ENCODE results near the gene MYH6.
"Not testable (repeated sequence)": the region's sequence is repeated elsewhere in the genome, so short reads cannot be mapped to it uniquely, and the experiment has no call there.

The MYH6 gene

DNA sequence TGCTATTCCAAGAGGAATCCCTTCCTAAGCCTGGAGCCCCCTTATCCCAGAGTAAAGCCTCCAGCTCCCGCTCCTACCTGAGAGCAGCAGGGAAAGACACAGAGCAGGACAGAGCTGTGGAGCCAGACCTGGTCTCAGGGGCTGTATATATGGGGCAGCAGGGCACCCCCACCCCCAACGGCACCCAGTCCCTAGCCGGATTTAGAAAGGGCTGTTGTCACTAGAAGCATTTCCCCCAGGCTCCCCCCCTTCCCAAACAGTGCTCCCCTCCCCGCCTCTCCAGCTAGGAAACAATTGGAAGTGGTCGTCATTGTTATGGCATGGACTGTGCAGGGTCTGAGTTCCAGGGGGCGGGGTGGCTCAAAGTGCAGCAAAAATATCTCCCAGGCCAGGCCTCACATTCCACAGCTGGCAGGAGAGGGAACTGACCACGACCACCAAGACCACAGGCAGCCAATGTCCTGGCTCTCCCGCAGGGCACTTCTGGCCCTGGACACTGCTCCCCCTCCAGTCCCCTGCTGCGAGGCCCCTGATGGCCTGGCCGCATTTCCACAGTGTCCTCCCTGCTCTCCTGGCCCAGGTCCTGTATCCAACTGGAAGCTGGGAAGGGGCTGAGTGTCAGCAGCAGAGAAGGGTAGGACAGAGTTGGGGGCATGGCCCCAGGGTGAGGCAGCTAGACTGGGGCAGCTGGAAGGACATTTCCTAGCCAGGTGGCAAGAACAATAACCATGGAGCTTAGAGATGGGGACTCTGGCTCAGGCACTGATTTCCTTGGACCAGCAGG, 27.7 kb upstream of the MYH6 start, which contains the start of gene MYH7:
TSS of gene MYH7 (minus strand) at position 118 of the 784 bp plus-strand sequence. CDS start 1,928 bp downstream, outside the sequence.
- DNase-seq = no peak

DNA sequence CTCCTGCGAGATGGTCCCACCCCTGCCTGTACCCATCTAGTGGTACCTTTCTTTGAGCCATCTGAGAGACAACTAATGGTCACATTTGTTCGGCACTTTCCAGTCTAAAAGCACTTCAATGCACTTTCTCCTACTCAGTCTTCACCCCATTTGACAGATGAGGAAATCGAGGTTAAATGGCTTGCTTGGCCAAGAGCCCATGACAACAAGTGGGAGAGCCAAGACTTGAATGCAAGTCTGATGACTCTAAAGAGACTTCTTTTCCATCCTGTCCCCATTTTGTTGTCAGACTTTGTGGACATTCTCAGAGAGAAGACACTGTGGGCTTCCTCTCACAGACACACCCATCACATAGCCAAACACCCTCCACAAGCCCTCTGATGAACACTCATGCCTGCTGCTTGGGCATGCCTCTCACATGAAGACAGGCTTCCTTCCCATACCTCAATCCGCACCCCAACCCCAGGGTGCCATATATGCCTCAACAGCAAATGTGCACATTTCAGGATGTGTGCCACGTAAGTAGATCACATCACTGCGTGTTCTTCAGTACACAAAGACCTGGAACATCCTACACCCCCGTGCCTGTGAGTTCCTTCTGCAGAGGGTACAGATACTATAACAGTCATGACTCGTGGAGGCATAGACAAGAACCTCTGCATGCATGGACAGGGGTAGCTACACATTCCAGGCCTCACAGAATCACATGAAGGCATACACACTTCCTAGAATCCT, 26.6 kb upstream of the MYH6 start:
- no peak for DNase-seq

DNA sequence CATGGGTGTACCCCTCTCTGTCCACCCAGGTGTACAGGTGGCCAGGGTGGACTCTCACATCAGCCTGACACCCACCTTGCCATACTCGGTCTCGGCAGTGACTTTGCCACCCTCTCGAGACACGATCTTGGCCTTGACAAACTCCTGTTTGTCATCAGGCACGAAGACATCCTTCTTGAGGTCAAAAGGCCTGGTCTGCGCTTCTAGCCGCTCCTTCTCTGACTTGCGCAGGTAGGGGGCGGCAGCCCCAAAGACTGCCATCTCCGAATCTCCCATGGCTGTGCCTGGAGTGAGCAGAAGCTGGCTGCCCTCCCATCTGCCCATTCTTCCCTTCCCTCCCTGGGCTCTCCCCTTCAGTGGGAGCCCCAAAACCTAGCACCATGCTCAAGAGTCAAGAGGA, 25.4 kb upstream of the MYH6 start:
- no peak for DNase-seq

DNA sequence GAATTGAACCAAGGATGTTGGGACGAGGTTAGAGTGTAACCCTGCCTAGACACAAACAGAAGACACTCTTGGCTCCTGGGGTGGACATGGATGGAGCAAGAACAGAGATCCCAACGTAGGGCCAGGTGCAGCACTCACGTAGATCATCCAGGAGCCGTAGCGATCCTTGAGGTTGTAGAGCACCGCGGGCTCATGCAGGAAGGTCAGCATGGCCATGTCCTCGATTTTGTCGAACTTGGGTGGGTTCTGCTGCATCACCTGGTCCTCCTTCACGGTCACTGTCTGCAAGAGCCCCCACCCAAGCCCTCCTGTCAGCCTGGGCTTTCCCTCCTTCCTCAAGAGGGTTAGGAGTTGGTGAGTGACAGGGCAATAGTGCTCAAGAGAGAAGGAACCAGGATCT, 24.9 kb upstream of the MYH6 start:
- DNase-seq = no peak

DNA sequence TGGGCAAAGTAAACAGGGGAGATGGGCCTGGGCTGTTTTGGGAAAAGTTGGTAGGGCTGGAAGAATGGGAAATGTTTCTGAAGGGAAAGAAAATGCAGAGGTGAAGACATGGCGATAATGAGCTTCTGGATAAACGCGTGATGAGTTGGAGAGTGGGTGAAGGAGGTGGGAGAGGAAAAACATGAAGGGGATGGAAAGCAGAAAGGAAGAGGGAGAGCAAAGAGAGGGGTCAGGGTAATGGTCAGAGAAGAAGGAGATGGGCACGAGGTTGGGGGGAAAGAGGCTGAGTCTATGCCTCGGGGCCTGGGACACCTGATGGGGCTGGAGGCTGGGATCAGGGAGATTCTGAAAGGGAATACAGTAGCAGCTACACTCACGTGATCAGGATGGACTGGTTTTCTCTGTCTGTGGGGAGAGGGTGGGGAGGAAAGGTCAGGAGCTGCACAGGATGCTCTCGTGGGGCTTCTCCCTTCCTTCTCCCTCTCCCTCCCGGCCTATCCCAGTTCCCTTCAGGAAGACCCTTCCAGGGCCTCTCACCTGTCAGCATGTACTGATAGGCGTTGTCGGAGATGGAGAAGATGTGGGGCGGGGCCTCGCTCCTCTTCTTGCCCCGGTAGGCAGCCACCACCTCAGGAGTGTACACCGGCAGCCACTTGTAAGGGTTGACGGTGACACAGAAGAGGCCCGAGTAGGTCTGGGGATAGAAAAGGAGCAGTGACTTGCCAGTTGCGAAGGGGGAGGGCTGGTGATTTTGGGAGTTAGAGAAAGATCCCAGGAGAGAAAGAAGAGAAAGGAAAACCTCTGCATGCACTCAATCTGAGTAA, 24.2 kb upstream of the MYH6 start:
- DNase-seq = no peak

DNA sequence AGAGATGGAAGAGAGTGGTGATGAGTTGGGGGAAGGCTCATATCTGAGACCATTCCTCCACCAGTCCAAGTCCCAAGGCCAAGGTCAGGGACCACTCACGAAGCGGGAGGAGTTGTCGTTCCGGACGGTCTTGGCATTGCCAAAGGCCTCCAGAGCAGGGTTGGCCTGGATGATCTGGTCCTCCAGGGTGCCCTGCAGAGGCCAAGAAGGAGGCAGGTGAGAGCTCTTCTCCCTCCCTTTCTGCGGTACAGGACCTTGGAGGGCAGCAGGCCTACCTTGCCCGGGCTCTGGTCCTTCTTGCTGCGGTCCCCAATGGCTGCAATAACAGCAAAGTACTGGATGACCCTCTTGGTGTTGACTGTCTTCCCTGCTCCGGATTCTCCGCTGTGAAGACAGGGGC, 23.4 kb upstream of the MYH6 start:
- no peak for DNase-seq

DNA sequence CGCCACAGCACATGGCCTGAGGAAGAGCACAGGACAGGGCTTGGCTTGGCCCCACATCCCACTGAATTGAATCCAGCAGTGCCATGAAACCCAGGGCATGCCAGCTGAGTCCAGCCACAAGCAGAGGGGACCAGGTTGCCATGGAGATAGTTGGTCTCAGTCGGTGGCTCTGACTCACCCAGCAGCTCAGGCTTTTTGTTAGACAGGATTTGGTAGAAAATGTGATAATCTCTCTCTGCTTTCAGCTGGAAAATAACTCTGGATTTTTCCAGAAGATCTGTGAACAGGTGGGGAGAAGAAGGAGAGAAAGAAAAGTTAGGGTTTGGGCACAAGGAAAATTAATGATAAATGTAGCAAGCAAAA, 22.6 kb upstream of the MYH6 start:
- DNase-seq = no peak

DNA sequence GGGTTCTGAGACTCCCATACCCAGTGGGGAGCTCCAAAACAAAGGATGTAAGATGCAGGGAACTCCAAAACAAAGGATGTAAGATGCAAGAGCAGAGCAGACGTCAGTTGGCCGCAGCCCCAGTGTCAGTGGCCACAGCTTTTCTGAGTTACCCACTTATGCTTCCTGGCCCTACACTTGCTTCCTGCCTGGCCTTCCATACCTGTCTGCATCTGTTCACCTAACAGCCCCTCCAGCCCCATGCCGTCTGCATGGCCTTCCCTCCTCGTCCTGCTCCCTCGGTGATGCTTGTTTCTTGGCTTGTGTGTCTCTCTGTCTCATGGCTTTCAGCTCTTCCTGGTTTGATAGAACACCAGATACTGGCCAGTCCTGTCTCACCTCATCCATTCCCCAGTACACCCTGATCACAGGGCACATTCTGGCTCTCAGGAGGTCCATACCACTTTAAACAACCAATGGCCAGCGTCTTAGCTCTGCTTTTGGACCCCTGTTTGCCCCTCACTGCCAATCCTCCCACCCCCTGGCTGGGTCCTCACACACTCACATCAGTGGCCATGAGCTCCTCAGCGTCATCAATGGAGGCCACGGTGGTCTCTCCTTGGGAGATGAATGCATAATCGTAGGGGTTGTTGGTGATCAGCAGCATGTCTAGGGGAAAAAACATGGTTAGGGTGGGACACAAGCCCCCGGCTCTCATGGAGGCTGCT, 22.1 kb upstream of the MYH6 start:
- no peak for DNase-seq

DNA sequence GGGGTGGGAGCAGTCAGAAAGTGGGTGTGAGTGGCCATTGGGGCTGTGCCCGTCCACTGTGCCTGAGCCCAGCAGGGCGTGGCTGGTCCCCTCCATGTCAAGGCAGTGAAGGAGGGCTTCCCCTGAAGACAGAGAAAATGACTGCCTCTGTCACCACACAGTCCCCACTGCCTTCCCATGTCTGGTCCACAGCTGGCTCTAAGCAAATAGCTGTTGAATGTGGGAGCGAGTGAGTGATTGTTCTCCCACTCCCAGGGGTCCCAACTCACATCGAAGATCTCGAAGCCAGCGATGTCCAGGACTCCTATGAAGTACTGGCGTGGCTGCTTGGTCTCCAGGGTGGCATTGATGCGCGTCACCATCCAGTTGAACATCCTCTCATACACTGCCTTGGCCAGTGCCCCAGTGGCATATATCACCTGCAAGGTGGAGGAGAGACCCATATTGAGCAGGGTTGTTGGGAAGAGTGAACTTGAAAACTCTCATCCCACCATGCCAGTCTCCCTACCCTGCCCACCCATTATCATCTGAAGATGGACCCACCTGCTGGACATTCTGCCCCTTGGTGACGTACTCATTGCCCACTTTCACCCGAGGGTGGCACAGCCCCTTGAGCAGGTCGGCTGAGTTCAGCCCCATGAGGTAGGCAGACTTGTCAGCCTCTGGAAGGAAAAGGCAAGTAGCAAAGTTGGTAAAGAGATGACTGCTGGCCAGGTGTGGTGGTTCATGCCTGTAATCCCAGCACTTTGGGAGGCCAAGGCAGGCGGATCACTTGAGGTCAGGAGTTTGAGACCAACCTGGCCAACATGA, 20.8 kb upstream of the MYH6 start:
- no peak for DNase-seq

DNA sequence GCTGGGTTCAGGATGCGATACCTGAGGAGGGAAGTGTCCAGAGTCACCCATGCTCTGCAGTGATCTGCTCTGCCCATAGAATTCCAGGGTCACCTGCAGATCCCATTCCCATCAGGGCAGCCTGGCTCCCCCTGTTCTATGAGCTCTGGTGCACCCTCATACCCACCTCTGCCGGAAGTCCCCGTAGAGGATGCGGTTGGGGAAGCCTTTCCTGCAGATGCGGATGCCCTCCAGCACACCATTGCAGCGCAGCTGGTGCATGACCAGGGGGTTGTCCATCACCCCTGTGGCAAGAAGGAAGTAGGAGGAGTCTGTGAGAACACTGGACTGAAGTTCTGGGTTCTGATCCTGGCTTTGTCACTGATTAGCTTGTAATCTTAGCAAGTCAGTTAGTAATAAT, 17.7 kb upstream of the MYH6 start:
- DNase-seq = not testable (repeated sequence)

DNA sequence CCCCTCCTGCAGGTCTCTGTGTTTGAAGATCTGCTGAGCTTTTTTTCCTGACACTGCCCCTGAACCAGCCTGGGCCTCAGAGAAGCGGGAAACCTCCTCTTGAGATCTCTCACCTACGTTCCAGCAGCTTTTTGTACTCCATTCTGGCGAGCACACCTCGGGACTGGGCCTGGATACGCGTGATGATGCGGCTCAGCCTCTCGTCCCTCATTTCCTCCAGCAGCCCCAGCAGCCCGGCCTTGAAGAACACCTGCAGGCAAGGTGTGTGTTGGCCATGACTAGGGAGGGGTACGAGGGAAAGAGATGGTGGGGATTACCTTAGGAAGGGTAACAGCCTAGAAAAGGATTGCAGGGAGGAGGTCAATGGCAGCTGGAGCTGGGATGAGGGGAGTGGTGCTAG, 17.1 kb upstream of the MYH6 start:
- no peak for DNase-seq

DNA sequence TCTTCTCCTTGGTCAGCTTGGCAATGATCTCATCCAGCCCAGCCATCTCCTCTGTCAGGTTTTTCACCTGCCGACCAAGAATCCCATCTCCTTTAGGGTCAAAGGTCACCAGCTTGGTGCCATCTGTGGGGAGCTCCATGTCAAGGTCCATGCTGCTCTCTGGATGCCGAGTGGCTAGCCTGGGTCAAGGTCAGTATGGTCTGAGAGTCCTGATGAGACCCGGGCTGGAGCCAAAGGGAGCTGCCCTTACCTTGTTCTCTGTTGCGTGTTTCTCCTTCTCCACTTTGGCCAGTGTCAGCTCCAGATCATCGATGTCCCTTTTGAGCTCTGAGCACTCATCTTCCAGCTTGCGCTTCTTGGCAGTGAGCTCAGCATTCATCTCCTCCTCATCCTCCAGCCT, 15.6 kb upstream of the MYH6 start:
- no peak for DNase-seq

DNA sequence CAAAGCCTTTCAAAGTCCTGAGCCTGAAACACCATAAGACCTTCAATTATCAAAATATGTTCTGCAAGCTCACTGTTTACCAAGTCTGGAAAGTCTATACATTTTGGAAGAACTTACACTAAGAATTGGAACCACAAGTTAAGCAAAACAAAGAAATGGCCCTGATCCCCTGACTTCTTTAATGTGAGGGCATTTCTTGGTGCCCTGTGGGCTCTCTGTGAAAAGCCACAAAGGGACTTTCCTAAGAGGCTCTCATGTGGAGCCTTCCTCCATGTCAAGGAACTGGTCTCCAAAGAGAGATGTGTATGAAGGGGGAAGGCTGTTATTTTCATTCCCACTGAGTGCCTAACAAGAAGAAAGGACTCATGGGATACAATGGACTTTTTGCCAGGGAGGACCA, 13.5 kb upstream of the MYH6 start:
- DNase-seq = no peak

DNA sequence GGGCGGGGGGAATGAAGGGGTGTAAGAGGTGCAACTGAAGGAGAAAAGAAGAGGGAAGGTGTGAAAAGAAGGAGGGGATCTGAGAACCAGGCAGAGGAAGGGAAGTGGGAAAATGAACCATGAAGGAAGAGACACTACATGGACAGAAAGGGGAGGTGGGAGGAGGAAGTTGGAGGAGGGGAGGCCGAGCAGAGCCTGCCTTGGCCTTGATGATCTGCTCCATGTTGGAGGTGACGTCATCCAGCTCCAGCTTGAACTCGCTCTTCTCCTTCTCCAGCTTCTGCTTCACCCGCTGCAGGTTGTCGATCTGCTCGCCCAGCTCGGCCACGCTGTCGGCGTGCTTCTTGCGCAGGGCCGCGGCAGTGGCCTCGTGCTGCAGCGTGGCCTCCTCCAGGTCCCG, 11.6 kb upstream of the MYH6 start:
- not testable (repeated sequence) for DNase-seq

DNA sequence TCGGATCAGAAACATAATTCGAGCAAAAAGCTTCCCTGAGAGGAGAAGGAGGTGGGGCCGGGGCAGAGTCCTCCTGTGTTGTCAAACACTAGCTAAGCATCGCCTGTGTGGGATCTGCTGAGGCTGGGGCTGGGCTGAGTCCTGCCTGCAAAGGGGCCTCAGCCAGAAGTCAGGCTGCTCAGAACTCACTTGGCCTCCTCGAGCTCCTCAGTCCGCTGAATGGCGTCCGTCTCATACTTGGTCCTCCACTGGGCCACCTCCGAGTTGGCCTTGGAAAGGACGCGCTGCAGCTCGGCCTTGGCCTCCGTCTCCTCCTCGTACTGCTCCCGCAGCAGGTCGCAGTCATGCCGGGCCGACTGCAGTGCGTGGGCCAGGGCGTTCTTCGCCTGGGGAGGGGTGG, 9.9 kb upstream of the MYH6 start:
- DNase-seq = no peak

DNA sequence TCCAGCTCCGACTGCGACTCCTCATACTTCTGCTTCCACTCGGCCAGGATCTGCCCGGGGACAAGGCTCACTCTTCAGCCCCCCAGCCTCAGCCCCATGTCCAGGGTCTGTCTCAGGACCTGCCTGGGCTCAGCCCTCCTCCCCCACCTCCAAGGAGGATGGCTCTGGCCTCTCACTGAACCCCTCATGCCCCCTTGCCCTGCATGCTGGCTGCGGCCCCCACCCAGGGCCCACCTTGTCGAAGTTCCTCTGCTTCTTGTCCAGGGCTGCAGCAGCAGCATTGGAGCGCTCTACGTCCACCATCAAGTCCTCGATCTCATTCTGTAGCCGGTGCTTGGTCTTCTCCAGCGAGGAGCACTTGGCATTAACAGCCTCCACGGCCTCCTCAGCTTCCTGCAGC, 9.2 kb upstream of the MYH6 start:
- DNase-seq = not testable (repeated sequence)

DNA sequence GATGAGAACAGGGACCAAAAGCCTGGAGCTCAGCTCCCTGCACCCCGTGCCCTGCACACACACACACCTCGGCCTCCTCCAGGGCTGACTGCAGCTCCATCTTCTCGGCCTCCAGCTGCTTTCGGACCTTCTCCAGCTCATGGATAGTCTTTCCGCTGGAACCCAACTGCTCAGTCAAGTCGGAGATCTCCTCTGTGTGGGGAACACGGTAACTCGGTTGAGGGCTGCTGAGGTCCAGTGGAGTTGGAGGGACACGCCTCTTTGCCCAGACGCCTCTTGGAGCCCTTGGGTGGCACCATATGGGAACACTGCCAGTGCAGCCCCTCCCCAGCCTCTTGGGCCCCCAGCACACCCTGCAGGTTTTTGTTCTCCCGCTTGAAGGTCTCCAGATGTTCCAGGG, 8.7 kb upstream of the MYH6 start:
- no peak for DNase-seq

DNA sequence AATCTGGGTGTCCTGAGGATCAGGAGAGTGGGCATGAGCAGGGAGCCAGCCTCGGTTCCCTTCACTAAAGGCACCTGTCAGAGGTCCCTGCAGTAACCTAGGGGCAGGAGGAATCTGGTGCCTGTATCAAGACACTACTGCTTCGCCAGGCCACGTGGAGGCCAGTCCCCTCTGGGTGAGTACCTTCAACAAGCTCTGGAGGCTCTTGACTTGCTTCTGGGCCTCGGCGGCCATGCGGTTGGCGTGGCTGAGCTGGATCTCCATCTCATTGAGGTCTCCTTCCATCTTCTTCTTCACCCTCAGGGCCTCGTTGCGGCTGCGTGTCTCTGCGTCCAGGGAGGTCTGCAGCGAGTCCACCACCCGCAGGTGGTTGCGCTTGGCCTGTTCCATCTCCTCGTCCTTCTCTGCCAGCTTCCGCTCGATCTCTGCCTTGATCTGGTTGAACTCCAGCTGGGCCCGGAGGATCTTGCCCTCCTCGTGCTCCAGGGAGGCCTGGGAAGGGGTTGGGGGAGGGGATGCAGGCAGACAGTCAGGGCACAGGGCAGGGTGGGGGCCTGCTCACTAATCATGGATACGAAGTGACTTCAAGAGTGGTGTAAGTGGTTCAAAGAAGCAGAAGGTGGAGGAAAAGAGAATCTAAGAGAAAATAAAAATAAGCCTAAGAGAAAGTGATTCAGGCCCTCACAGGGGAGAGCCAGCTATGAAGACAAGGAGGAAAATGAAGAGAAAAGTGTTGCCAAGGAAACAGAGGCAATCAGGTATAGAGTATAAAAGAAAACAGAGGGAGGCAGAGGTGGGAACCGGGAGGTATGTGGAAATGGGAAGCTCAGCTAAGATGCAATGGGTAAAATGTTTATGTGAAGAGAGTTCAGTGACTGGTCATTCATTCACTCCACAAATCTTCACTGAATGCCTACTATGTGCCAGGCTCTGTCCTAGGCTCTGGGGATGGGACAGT, 8.0 kb upstream of the MYH6 start:
- no peak for DNase-seq

DNA sequence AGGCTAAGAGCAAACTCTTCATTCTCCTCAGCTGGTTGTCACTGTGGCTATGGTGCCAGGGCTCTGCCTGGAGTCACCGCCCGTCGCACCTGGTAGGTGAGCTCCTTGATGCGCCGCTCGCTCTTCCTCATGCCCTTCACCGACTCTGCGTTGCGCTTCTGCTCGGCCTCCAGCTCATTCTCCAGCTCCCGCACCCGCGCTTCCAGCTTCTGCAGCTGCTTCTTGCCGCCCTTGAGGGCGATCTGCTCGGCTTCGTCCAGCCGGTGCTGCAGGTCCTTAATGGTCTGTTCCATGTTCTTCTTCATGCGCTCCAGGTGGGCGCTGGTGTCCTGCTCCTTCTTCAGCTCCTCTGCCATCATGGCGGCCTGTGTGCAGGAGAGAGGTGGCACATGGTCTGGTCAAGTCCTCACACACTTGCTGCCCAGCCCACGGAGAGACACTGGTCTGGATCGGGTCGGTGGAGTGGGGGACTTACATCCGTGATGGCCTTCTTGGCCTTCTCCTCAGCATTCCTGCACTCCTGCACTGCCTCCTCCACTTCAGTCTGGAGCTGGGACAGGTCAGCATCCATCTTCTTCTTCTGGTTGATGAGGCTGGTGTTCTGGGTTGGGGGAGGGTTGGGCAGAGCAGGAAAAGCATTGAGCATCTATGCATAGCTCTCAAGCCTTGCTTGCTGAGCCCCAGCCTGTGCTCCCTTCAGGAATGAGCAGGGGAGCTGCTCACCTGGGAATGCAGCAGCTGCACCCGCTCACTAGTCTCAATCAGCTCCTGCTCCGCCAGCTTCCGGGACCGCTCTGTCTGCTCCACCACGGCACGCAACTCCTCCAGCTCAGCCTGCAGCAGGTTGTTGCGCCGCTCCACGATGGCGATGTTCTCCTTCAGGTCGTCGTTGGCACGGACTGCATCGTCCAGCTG, 7.1 kb upstream of the MYH6 start:
- no peak for DNase-seq

DNA sequence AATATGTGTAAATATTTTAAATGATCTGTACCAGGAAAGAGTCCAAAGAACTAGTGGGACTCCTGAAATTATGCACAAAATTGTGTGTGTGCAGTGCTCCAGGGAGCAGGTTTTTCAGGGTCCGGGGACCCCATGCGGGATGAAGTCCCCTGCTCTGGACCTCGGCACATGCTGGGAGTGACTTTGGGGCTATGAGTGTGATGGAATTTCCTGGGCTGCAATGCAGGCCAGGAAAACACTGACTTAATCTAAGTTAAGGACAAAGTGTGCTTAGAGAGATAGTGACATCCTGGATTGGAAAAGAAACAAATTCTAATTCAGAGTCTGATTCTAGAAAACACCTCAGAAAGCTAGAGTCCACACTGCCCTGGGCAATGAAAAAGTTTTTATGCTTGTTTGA, 6.2 kb upstream of the MYH6 start:
- DNase-seq = no peak
